K562 (cell line): ENCODE results near the gene CCL11. TPM values are rescaled to one million over a fixed set of nuclear protein-coding genes. Genes with fewer than 3 reads are reported as not detected.

Source experiments
- ATAC-seq: fragments of 200-7000 bp; cut with Tn5 transposase; 3 replicates; pipeline ENCODE4 v1.9.1; 2020; ENCODE audit warnings: moderate library complexity
- BruUV-seq: library from RNA; stranded (reverse); fragments of 400-500 nt; replicated peaks from 2 replicates; lab custom pipeline; 2021; lab: Mats Ljungman, UMichigan
- CTCF ChIA-PET: fragments of 300-600 bp; formaldehyde crosslinking; extraction: SDS; loops from one replicate; lab custom pipeline; 2021; ENCODE audit warnings: low intra/inter-chr PET ratio; lab: Yijun Ruan, JAX
- POLR2A ChIA-PET: fragments of 300-600, 350-650 bp; sonication (Branson Sonifier 250); formaldehyde crosslinking; extraction: SDS; loops from one replicate; lab custom pipeline; 2021; ENCODE audit warnings: antibody characterized with exemption, inconsistent platforms; lab: Yijun Ruan, JAX
- DNase-seq, 4 experiments: peaks; one replicate each; pipeline versions ENCODE4 v3.0.0 to v3.0.0-alpha.2; 2011 to 2018; ENCODE audit warnings: low spot score in 3 of 4, mixed read lengths in 3 of 4; ENCODE audit errors: extremely low read depth in 1 of 4
- FAIRE-seq: peaks from 2 replicates; lab custom pipeline; 2011; peaks lifted over from hg19 to GRCh38; lab: Jason Lieb, UNC
- H2AFZ ChIP-seq: 2 replicates; pipeline ENCODE4 v1.6.0; 2011; ENCODE audit warnings: low read depth, low read length, control low read depth, inconsistent platforms
- H3K27ac ChIP-seq: fragments of 200-600 bp; 3 replicates; pipeline ENCODE4 v1.8.0; 2011; ENCODE audit warnings: low read depth, mild to moderate bottlenecking, control low read depth, inconsistent platforms, low read length, moderate library complexity, mixed read lengths; ENCODE audit errors: extremely low read depth
- H3K27me3 ChIP-seq, 2 experiments: fragments of 300-600 bp in 1 of 2; 2 replicates in 1 of 2; 3 replicates in 1 of 2; pipeline versions ENCODE4 v1.6.0 to v1.8.0; 2011; ENCODE audit warnings: inconsistent platforms in 2 of 2, low read length in 2 of 2, mild to moderate bottlenecking in 1 of 2, mixed read lengths in 1 of 2, moderate library complexity in 1 of 2; ENCODE audit not compliant: control insufficient read depth in 2 of 2, insufficient read depth in 2 of 2
- H3K36me3 ChIP-seq: fragments of 300-600 bp; 3 replicates; pipeline ENCODE4 v1.8.0; 2011; ENCODE audit warnings: mild to moderate bottlenecking, low read length, inconsistent platforms; ENCODE audit not compliant: control insufficient read depth, insufficient read depth
- H3K4me1 ChIP-seq, 2 experiments: fragments of 200-600 bp in 1 of 2; replicated peaks in 1 of 2; 2 replicates in 1 of 2; 3 replicates in 1 of 2; pipeline versions ENCODE4 v1.5.1 to v1.8.0; 2011; ENCODE audit warnings: inconsistent platforms in 2 of 2, low read length in 2 of 2, mild to moderate bottlenecking in 1 of 2, mixed read lengths in 1 of 2, moderate library complexity in 1 of 2; ENCODE audit not compliant: control insufficient read depth in 2 of 2, insufficient read depth in 2 of 2
- H3K4me2 ChIP-seq: 2 replicates; pipeline ENCODE4 v1.6.1; 2011; ENCODE audit warnings: low read length, control low read depth, inconsistent platforms, mixed read lengths; ENCODE audit not compliant: insufficient read depth
- H3K4me3 ChIP-seq: fragments of 200-600 bp; sonication (generic), shearing (Covaris generic); 2 replicates; pipeline ENCODE4 v1.5.1; 2016; ENCODE audit warnings: control low read depth, inconsistent platforms
- H3K79me2 ChIP-seq: fragments of 200-600 bp; 3 replicates; pipeline ENCODE4 v1.8.0; 2011; ENCODE audit warnings: low read length, inconsistent platforms; ENCODE audit not compliant: control insufficient read depth, insufficient read depth
- H3K9ac ChIP-seq, 2 experiments: 2 replicates each; pipeline versions ENCODE4 v1.6.0 to v1.6.1; 2011; ENCODE audit warnings: low read depth in 2 of 2, low read length in 2 of 2, control low read depth in 1 of 2, inconsistent platforms in 1 of 2, mild to moderate bottlenecking in 1 of 2, mixed read lengths in 1 of 2; ENCODE audit not compliant: insufficient read depth in 1 of 2
- H3K9me1 ChIP-seq: one replicate; pipeline ENCODE4 v1.6.0; 2011; ENCODE audit warnings: inconsistent platforms, mild to moderate bottlenecking, low read length, moderate library complexity; ENCODE audit not compliant: control insufficient read depth, insufficient read depth
- H3K9me3 ChIP-seq: replicated peaks from 2 replicates; pipeline ENCODE4 v1.5.1; 2011; ENCODE audit warnings: low read depth, low read length, inconsistent platforms; ENCODE audit not compliant: control insufficient read depth, insufficient read depth
- H4K20me1 ChIP-seq: replicated peaks from 2 replicates; pipeline ENCODE4 v1.6.1; 2011; ENCODE audit warnings: low read length, inconsistent platforms, mixed read lengths; ENCODE audit not compliant: control insufficient read depth, insufficient read depth
- BHLHE40 ChIP-seq: IDR thresholded peaks from 2 replicates; pipeline ENCODE4 v1.6.1; 2011; ENCODE audit warnings: low read length, improper control_type of control experiment
- REST ChIP-seq, 2 experiments: fragments of 450-650 bp; formaldehyde crosslinking in 1 of 2; IDR thresholded peaks; 2 replicates each; pipeline versions ENCODE4 v1.4.0 to v1.6.1; 2014 to 2020; ENCODE audit warnings: mild to moderate bottlenecking in 2 of 2, borderline replicate concordance in 1 of 2, low read depth in 1 of 2
- WGBS: fragments of 100-300 bp; shearing (Covaris generic); methylation state at CpG from one replicate; pipeline ENCODE4 v1.1.6; 2016; ENCODE audit warnings: low coverage, mixed read lengths; ENCODE audit not compliant: insufficient coverage; ENCODE audit errors: missing lambda C conversion rate; 5-methylcytosine and 5-hydroxymethylcytosine counted together
- in situ Hi-C: fragments of 300-500 bp; cut with MboI; formaldehyde crosslinking; loops from 4 replicates; pipeline ENCODE4 v1.15.0; 2018; ENCODE audit warnings: inconsistent platforms, mixed read lengths
- intact Hi-C: fragments of 100-400 bp; cut with micrococcal nuclease; formaldehyde crosslinking; loops from 2 replicates; pipeline ENCODE4 v1.14.2; 2022
- polyA plus RNA-seq, 8 experiments: library from polyadenylated mRNA; depleted of rRNA in 4 of 8; stranded (reverse) in 5 of 8; unstranded in 3 of 8; fragments of >200 nt; fragmentation: Nextera tagmentation in 2 of 8; fragmentation: Illumina TruSeq in 1 of 8; extraction: Ambion mirVana in 2 of 8; extraction: Trizol in 1 of 8; gene quantifications; 2 replicates each; pipeline versions ENCODE4 v1.2.1 to v1.2.3, GENCODE V29; 2011 to 2014; ENCODE audit warnings: inconsistent platforms in 1 of 8, missing spikeins in 1 of 8
- total RNA-seq, 7 experiments: library from RNA; depleted of rRNA in 6 of 7; stranded (reverse); fragments of >200 nt in 6 of 7; fragmentation: Illumina TruSeq in 2 of 7; extraction: Trizol in 2 of 7; gene quantifications; 2 replicates each; pipeline versions ENCODE4 v1.2.1 to v1.2.3, GENCODE V29; 2011 to 2021; ENCODE audit warnings: low replicate concordance in 1 of 7

CCL11 gene
- total and polyA plus RNA-seq, 9 of the 15 experiments (the other 6 are each of a cell fraction or from before 2014, with no cell fraction given), result not detected

- no peaks in the 10 kb centered on the region for H3K9me3 ChIP-seq
- WGBS, result 16% methylated on average over 6 of the region's 6 CpGs
Measured at GRCh38 chr17:34291721-34292348, 6.3 kb downstream of the CCL11 start.

More at GRCh38 chr17:34291721-34292348, 6.3 kb downstream of the CCL11 start:
- intact Hi-C loops (no loop called here), in situ Hi-C loops (no loop called here)
- Histone ChIP-seq H3K9ac (no peak overlapping the region), H3K4me1 (no peaks in the 10 kb centered on the region), H3K79me2 (no peaks in the 10 kb centered on the region), H3K4me2 (no peak overlapping the region), H3K27ac (no peak overlapping the region), H3K4me3 (no peak overlapping the region), H3K9me1 (no peaks in the 10 kb centered on the region), H4K20me1 (no peaks in the 10 kb centered on the region; the same call in 1 of the 2 replicates), H3K36me3 (no peaks in the 10 kb centered on the region), H2AFZ (no peak overlapping the region), H3K27me3 (no peaks in the 10 kb centered on the region; a peak in 2 of 5 replicates)
- ChIA-PET POLR2A (interaction anchor here (0.6 kb wide), 1 partner anchor 43 kb away, joined by 3 read pairs; no protein-coding TSS in a partner anchor), CTCF (no interaction called here)
- ATAC-seq (no peak), DNase-seq (no peak), FAIRE-seq (no peak)
- TF ChIP-seq BHLHE40 (no peak), REST (IDR thresholded peaks at IDR 0.05; ENCODE audit: borderline replicate concordance) (peak; percentile 68), REST (CRISPR knock-in tag; IDR thresholded peaks at IDR 0.05; ENCODE audit: low read depth) (no peak)
- no TSS peak for BruUV-seq
